Measurements from ENCODE around the gene SLC6A18. TPM values are rescaled to one million over a fixed set of nuclear protein-coding genes. Genes with fewer than 3 reads are reported as not detected.

The SLC6A18 gene
- total RNA-seq, 4 donors from 2014 or later: not detected

GRCh38 chr5:1199649-1200494 is 25.3 kb upstream of the SLC6A18 start:
- ATAC-seq (ENCODE audit: low FRiP score) (no peak), DNase-seq (ENCODE audit: low spot score) (no peak)
- TF ChIP-seq CTCF (IDR thresholded peaks at IDR 0.05): no peak

- ATAC-seq (ENCODE audit: low FRiP score) (no peak), DNase-seq (ENCODE audit: low spot score) (no peak)
- TF ChIP-seq CTCF (IDR thresholded peaks at IDR 0.05): no peak
These were observed 24.5 kb upstream of the SLC6A18 start for GRCh38 chr5:1200495-1201326.

GRCh38 chr5:1201327-1202025 is 23.7 kb upstream of the SLC6A18 start, which contains the start of gene SLC6A19:
Gene SLC6A19 (plus strand): TSS chr5:1201595. CDS start chr5:1201651, 56 bp downstream.
- ATAC-seq (ENCODE audit: low FRiP score) (no peak), DNase-seq (ENCODE audit: low spot score) (no peak)

GRCh38 chr5:1202026-1202797 is 23.0 kb upstream of the SLC6A18 start:
- ATAC-seq (ENCODE audit: low FRiP score) (no peak), DNase-seq (ENCODE audit: low spot score) (no peak)

More at GRCh38 chr5:1201327-1202025, 23.7 kb upstream of the SLC6A18 start, which contains the start of gene SLC6A19:
- TF ChIP-seq CTCF (IDR thresholded peaks at IDR 0.05): no peak

GRCh38 chr5:1202798-1203185 is 22.4 kb upstream of the SLC6A18 start:
- ATAC-seq (ENCODE audit: low FRiP score) (no peak), DNase-seq (ENCODE audit: low spot score) (no peak)
- no peak for TF ChIP-seq CTCF (IDR thresholded peaks at IDR 0.05)

More at GRCh38 chr5:1202026-1202797, 23.0 kb upstream of the SLC6A18 start:
- no peak for TF ChIP-seq CTCF (IDR thresholded peaks at IDR 0.05)
